GM21447 (cell line): ENCODE results near the gene RAB24.
"Not testable (repeated sequence)": the region's sequence is repeated elsewhere in the genome, so short reads cannot be mapped to it uniquely, and the experiment has no call there.

Source experiments
- ATAC-seq: cut with Tn5 transposase; IDR thresholded peaks from one replicate; pipeline ENCODE4 v1.9.1; 2021; ENCODE audit not compliant: unreplicated experiment

Gene RAB24

GRCh38 chr5:177296581-177296980 is 6.9 kb downstream of the RAB24 start:
- no peak for ATAC-seq

- no peak for ATAC-seq
These were observed 7.6 kb downstream of the RAB24 start for GRCh38 chr5:177295924-177296323.

DNA sequence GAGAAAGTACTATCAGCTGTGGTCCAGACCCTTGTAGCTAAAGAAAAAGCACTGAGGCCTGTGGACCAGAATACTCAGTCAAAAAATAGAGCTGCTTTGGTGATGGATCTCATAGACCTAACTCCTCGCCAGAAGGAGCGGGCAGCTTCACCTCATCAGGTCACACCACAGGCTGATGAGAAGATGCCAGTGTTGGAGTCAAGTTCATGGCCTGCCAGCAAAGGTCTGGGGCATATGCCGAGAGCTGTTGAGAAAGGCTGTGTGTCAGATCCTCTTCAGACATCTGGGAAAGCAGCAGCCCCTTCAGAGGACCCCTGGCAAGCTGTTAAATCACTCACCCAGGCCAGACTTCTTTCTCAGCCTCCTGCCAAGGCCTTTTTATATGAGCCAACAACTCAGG is 8.9 kb downstream of the RAB24 start:
- ATAC-seq = no peak

GRCh38 chr5:177293819-177294581 is 9.5 kb downstream of the RAB24 start:
- ATAC-seq = no peak

DNA sequence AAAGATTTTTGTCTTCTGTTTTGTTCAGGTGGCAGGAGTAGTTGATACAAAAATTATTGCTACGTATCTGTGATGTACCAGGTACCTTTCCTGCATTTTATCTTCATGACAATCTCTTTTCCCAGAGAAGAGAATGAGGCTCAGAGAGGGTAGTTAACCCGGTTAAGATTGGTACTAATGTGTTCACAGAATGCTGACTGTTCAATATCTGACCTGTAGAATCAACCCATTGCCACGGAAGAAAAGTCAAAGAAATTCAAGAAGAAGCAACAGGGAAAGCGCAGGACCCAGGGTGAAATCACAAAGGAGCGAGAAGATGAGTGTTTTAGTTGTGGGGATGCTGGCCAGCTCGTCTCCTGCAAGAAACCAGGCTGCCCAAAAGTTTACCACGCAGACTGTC is 11.8 kb downstream of the RAB24 start:
- ATAC-seq = no peak

GRCh38 chr5:177290816-177291596 is 12.5 kb downstream of the RAB24 start:
- peak; percentile 76 for ATAC-seq

GRCh38 chr5:177288191-177288590 is 15.3 kb downstream of the RAB24 start:
- ATAC-seq = no peak

DNA sequence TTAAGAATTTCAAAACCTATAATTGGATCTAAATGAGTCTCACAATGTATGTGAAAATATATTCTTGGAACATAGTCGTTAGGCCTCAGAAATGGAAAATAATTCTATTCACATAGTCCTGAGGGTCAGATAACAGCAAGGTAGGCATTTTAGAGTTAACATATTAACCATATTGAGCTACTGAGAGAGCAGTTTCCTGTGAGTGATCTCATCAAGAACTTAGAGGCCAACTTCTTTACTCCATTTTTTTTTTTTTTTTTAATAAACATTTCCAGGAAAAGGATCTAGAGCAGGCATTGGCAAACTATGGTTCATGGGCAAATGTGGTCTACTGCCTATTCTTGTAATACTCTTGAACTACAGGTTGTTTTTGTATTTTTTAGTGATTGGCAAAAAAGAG is 26.6 kb downstream of the RAB24 start:
- ATAC-seq = no peak

- ATAC-seq = no peak
These were observed 27.6 kb downstream of the RAB24 start for GRCh38 chr5:177275883-177276282.

GRCh38 chr5:177271113-177271512 is 32.4 kb downstream of the RAB24 start:
- no peak for ATAC-seq

GRCh38 chr5:177270653-177271052 is 32.9 kb downstream of the RAB24 start:
- no peak for ATAC-seq

- ATAC-seq = no peak
These were observed 33.5 kb downstream of the RAB24 start for GRCh38 chr5:177269976-177270375.

DNA sequence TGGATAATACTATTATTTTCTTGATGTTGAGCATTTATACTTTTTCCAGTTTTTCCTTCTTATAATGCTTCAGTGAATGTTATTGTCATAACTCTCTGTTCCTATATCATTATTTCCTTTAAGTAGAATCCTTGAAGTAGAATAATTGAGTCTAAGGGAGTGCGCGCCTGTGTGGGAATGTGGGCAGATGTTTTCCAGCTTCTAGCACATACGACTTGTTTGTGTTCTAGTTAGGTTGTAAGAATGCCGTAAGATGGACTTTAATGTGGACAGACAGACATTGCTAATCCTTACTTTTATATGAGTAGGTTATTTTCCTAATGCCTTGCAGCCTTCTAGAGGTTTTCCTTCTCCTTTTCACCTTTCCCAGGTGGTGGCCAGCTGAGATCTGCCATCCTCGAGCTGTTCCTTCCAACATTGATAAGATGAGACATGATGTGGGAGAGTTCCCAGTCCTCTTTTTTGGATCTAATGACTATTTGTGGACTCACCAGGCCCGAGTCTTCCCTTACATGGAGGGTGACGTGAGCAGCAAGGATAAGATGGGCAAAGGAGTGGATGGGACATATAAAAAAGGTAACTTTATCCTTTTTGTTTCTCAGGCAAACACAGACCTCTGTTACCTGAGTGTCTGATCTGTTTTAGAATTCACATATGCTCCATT is 34.2 kb downstream of the RAB24 start:
- ATAC-seq = no peak

DNA sequence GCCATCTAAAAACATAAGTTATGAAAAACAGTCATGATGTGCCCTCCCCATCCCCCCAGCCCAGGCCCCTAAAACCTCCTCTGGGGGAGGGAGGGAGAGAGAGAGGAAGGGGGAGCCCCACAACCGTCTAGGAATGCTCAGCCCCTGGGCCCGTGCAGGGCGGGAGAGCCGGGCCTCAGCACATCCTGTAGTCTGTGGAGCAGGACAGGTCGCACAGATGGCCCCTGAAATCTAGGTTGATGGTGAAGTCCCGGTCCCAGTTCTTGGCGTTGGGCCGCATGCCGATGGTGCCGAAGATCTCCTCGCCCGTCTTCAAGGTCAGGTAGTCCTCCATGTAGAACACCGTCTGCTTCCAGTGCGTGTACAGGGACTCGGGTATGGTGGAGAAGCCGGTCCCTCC is 38.1 kb downstream of the RAB24 start:
- ATAC-seq = no peak

- no peak for ATAC-seq
These were observed 39.3 kb downstream of the RAB24 start for GRCh38 chr5:177264178-177264577.

DNA sequence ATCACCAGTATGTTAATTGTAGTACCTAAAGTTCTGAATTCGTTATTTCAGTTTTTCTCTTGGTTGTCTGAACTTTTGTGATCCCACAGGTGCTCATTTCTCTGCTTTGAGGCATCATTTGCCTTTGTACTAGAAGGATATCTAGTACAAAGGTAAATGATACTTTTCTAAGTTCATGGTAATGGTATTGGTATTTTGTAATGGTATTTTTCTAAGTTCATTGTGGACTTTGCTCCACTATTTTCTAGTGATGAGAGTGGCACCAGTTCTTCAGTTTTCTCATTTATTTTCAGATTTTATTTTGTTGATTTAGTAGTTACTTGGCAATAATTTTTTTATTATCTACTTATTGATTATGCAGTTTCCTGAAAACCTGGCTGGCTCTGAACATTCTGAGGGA is 42.0 kb downstream of the RAB24 start:
- no peak for ATAC-seq

GRCh38 chr5:177260961-177261360 is 42.6 kb downstream of the RAB24 start:
- no peak for ATAC-seq

GRCh38 chr5:177258711-177259110 is 44.8 kb downstream of the RAB24 start:
- ATAC-seq = not testable (repeated sequence)

DNA sequence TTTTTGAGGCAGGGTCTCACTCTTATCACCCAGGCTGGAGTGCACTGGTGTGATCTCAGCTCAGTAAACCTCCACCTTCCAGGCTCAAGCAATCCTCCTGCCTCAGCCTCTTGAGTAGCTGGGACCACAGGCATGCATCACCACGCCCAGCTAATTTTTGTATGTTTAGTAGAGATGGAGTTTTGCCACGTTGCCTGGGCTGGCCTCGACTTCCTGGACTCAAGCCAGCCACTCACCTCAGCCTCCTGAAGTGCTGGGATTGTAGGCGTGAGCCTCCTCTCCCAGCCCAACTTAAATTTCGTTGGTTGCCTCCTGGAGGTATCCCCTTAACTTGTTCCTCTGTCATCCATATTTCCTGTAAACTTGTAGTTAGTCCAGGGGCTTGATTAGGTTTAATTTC is 47.2 kb downstream of the RAB24 start:
- no peak for ATAC-seq

- ATAC-seq = no peak
These were observed 50.3 kb downstream of the RAB24 start for GRCh38 chr5:177253252-177253651.
